Measurements from ENCODE around the gene TNFRSF6B.

TNFRSF6B gene

DNA sequence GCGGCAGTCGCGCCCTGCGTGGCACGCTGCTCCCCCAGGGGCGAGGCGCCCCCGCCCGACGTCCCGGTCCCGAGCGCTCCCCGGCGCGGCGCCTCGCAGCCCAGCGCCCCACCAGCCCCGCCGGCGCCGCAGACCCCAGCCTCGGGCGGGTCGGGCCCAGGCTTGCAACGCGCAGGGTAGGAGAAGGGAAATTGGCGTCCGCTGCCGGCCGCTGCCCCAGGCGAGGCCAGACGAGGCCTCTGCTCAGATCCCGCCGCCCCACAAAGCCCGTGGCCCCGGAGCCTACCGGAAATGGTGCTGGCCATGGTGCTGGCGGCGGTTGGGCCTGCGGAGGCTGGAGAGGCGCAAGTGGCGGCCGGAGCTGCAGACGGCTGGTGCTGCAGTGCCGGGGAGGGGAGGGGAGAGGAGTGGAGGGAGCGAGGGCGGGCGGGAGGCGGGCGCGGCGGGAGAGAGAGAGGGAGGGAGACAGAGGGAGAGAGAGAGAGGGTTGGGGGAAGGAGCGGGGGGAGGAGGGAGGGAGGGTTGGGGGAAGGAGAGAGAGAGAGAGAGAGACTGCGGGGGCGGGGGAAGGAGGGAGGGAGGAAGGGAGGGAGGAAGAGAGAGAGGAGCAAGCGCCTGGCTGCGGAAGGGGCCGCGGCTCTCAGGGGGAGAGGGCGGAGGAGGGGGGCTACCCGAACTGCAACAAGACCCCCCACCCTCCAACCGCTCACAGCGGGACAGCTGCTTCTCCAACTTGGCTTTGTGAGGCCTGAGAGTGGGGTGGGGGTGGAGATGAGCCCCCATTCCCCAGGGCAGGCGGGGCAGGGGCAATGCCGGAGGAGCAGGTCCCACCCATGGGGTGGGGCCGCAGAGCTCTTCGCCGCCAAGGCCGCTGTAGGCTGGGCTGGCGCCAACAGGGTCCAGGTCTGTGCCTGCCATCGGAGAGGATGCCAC, 43.1 kb upstream of the TNFRSF6B start, which contains the start of gene STMN3:
Gene STMN3 (minus strand): TSS at position 384 of the 933 bp plus-strand sequence. CDS start 79 bp downstream, at position 305.
- H3K4me3 ChIP-seq (ENCODE audit: low read depth, low read length) = peak within 1 kb of the TSS; percentile 58
- TF ChIP-seq, protein P1, sequence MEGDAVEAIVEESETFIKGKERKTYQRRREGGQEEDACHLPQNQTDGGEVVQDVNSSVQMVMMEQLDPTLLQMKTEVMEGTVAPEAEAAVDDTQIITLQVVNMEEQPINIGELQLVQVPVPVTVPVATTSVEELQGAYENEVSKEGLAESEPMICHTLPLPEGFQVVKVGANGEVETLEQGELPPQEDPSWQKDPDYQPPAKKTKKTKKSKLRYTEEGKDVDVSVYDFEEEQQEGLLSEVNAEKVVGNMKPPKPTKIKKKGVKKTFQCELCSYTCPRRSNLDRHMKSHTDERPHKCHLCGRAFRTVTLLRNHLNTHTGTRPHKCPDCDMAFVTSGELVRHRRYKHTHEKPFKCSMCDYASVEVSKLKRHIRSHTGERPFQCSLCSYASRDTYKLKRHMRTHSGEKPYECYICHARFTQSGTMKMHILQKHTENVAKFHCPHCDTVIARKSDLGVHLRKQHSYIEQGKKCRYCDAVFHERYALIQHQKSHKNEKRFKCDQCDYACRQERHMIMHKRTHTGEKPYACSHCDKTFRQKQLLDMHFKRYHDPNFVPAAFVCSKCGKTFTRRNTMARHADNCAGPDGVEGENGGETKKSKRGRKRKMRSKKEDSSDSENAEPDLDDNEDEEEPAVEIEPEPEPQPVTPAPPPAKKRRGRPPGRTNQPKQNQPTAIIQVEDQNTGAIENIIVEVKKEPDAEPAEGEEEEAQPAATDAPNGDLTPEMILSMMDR (conservative IDR thresholded peaks at IDR 0.05; ENCODE audit: low read depth, low read length) = no peak
- peak; percentile 92 for DNase-seq (ENCODE audit: low read depth)

DNA sequence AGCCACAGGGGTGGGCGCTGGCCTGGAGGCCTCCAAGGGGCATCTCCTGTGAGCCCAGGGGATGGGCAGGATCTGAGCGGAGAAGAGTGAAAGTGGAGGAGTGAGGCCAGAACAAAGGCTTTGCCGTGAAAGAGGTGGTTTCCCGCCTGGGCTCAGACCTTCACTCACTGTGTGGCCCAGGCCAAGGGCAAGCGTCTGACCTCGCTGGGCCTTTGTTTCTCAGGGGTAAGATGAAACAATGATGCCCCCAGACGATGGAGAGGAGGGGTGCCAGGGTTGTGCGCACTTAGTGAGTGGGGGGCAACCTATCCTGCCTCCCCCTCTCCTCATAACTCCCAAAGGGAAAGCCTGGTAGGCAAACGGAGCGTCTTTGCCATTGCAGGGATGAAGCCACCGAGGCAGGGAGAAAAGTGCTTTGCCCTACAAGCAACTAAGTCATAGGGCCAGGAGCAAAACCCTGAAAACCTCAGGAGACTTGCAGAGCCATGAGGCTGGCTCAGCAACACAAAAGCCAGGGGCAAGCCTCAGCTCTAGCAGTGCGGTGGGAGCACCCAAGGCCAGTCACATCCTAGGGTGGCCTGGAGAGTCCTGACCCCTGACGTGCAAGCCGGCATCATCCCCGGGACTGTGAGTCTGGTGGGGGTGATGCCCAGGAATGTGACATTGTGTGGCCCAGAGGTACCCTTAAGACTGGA, 42.3 kb upstream of the TNFRSF6B start:
- TF ChIP-seq, protein P1 (conservative IDR thresholded peaks at IDR 0.05; ENCODE audit: low read depth, low read length) = no peak
- no peak for DNase-seq (ENCODE audit: low read depth)
- H3K4me3 ChIP-seq (ENCODE audit: low read depth, low read length) = peak overlapping the region; percentile 58

DNA sequence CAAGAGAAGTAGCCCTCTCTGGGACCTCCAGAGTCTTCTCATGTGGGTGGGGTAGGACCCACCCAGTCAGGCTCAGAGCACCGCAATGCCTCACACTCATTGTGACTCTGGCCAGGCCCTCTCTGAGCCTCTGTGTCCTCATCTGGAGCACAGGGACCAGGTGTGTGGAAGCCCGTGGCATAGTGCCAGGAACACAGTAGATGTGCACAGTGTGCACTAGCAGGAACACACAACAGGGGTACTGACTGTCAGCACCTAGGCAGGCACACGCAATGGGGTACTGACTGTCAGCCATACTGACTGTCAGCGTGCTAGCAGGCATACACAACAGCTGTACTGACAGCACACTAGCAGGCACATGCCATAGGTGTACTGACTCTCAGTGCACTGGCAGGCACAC, 41.2 kb upstream of the TNFRSF6B start:
- no peak for DNase-seq (ENCODE audit: low read depth)
- TF ChIP-seq, protein P1 (conservative IDR thresholded peaks at IDR 0.05; ENCODE audit: low read depth, low read length) = no peak
- no peak overlapping the region for H3K4me3 ChIP-seq (ENCODE audit: low read depth, low read length)

DNA sequence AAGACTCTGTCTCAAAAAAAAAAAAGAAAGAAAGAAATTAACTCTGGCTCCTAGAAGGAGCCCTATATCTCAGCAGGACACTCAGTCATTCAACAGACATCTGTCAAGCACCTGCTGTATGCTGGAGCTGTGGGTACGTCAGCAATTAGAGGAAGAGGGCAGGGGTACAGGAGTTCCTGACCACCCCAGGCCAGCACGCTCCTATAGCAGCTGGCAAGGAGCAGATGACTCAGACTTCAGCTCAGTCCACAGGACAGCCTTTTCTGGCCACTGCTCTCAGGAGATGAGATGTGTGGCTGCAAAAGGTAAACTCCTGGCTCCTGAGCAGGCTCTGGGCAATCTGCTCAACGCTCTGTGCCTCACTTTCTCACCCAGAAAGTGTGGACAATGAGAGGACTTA, 40.0 kb upstream of the TNFRSF6B start:
- no peak for DNase-seq (ENCODE audit: low read depth)
- no peak overlapping the region for H3K4me3 ChIP-seq (ENCODE audit: low read depth, low read length)
- TF ChIP-seq, protein P1 (conservative IDR thresholded peaks at IDR 0.05; ENCODE audit: low read depth, low read length) = no peak

DNA sequence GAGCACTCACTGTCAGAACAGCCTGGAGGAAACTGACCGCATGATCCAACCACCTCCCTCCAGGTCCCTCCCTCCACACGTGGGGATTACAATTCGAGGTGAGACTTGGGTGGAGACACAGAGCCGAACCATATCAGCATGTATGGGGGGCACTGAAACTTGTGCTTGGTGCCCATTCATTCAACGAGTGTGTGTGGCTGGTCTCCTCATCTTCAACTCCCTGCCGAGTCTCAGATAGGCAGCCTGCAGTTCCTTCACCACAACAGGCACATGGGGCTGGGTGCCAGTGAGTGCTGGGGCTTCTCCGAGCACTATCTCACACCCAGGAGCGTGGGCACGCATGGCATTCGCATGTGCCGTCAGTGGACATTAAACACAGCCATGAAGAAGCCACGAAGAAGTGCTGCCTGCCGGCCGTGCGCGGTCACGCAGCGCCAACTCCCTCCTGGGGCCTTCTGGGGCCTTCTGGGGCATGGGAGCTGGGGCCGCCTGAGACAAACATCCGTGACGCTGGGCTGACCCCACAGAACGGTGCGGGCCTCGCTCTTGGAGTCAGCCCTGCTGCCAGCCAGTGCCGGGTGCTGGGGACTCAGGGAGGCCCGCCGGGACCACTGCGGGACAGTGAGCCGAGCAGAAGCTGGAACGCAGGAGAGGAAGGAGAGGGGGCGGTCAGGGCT, 39.1 kb upstream of the TNFRSF6B start:
- H3K4me3 ChIP-seq (ENCODE audit: low read depth, low read length) = peak overlapping the region; percentile 96
- TF ChIP-seq, protein P1 (conservative IDR thresholded peaks at IDR 0.05; ENCODE audit: low read depth, low read length) = no peak
- DNase-seq (ENCODE audit: low read depth) = no peak

DNA sequence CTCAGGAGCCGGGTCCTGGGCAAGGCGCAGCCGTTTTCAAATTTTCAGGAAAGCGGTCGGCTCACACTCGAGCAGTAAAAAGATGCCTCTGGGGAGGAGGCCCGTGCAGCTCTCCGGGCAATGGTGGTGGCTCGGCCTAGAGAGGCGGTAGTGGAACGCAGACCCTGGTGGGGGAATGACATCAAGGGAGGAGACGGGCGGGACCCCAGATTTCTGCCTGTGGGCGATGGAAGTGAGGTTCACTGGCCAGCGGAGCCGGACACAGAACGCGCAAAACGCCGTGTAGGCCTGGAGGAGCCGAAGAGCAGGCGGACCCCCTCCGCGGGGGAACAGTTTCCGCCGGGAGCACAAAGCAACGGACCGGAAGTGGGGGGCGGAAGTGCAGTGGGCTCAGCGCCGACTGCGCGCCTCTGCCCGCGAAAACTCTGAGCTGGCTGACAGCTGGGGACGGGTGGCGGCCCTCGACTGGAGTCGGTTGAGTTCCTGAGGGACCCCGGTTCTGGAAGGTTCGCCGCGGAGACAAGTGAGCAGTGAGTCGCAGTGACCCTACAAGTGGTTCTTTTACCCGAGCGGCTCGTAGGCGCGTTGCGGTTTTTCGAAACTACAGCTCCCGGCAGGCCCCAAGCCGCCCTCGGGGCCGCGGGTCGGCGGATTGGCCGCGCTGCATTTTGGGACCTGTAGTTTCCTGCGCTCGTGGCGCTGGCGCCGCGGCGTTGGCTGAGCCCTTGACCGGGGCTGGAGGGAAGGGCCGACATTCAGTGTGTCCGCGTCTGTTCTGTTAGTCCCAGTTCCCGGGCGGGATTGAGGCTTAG, 38.3 kb upstream of the TNFRSF6B start, which contains the start of gene RTEL1:
Gene RTEL1 (plus strand): TSS at position 376 of the 812 bp plus-strand sequence. CDS start 1,091 bp downstream, outside the sequence.
- TF ChIP-seq, protein P1 (conservative IDR thresholded peaks at IDR 0.05; ENCODE audit: low read depth, low read length) = no peak
- peak within 1 kb of the TSS; percentile 96 for H3K4me3 ChIP-seq (ENCODE audit: low read depth, low read length)

More for the DNA sequence above, 38.3 kb upstream of the TNFRSF6B start, which contains the start of gene RTEL1:
- peak; percentile 96 for DNase-seq (ENCODE audit: low read depth)

Measured in choroid plexus epithelial cell (primary cell).